ENCODE results near the gene MAP3K3. TPM values are rescaled to one million over a fixed set of nuclear protein-coding genes. Genes with fewer than 3 reads are reported as not detected.

Gene MAP3K3
- total RNA-seq, 1 experiment from 2014 or later = 11.4 TPM

- H3K27ac Mint-ChIP-seq (ENCODE audit: unreplicated experiment) = no peak overlapping the region
- BruUV-seq (replicated peaks) = no TSS peak
- DNase-seq = no peak
- no peak overlapping the region for H3K4me3 Mint-ChIP-seq (ENCODE audit: low read depth, unreplicated experiment)
- no peaks in the 10 kb centered on the region for H3K9me3 Mint-ChIP-seq (ENCODE audit: low read depth, unreplicated experiment)
- no peak for TF ChIP-seq CTCF (IDR thresholded peaks at IDR 0.05; ENCODE audit: unreplicated experiment)
- no peaks in the 10 kb centered on the region for H3K27me3 Mint-ChIP-seq (ENCODE audit: unreplicated experiment)
- CTCF ChIA-PET = no interaction called here
- no peaks in the 10 kb centered on the region for H3K4me1 Mint-ChIP-seq (ENCODE audit: low read depth, unreplicated experiment)
- H3K36me3 Mint-ChIP-seq (ENCODE audit: insufficient read depth, unreplicated experiment) = no peaks in the 10 kb centered on the region
- intact Hi-C loops (cut with micrococcal nuclease; ENCODE audit: unreplicated experiment) = no loop called here
Measured at GRCh38 chr17:63686138-63686685, 64.0 kb downstream of the MAP3K3 start.

GRCh38 chr17:63688396-63689020, 66.3 kb downstream of the MAP3K3 start:
- DNase-seq = no peak
- TF ChIP-seq CTCF (IDR thresholded peaks at IDR 0.05; ENCODE audit: unreplicated experiment) = no peak
- no peaks in the 10 kb centered on the region for H3K4me1 Mint-ChIP-seq (ENCODE audit: low read depth, unreplicated experiment)
- H3K4me3 Mint-ChIP-seq (ENCODE audit: low read depth, unreplicated experiment) = no peak overlapping the region
- intact Hi-C loops (cut with micrococcal nuclease; ENCODE audit: unreplicated experiment) = no loop called here
- no peaks in the 10 kb centered on the region for H3K9me3 Mint-ChIP-seq (ENCODE audit: low read depth, unreplicated experiment)
- H3K36me3 Mint-ChIP-seq (ENCODE audit: insufficient read depth, unreplicated experiment) = no peaks in the 10 kb centered on the region
- no peaks in the 10 kb centered on the region for H3K27me3 Mint-ChIP-seq (ENCODE audit: unreplicated experiment)
- H3K27ac Mint-ChIP-seq (ENCODE audit: unreplicated experiment) = no peak overlapping the region
- CTCF ChIA-PET = interaction anchor here (1.4 kb wide), 1 partner anchor 13 kb away, joined by 6 read pairs; no protein-coding TSS in a partner anchor
- no TSS peak for BruUV-seq (replicated peaks)

- no peak overlapping the region for H3K4me3 Mint-ChIP-seq (ENCODE audit: low read depth, unreplicated experiment)
- TF ChIP-seq CTCF (IDR thresholded peaks at IDR 0.05; ENCODE audit: unreplicated experiment) = no peak
- CTCF ChIA-PET = no interaction called here
- H3K27me3 Mint-ChIP-seq (ENCODE audit: unreplicated experiment) = no peaks in the 10 kb centered on the region
- H3K27ac Mint-ChIP-seq (ENCODE audit: unreplicated experiment) = no peak overlapping the region
- no TSS peak for BruUV-seq (replicated peaks)
- no peaks in the 10 kb centered on the region for H3K9me3 Mint-ChIP-seq (ENCODE audit: low read depth, unreplicated experiment)
- no peaks in the 10 kb centered on the region for H3K36me3 Mint-ChIP-seq (ENCODE audit: insufficient read depth, unreplicated experiment)
- intact Hi-C loops (cut with micrococcal nuclease; ENCODE audit: unreplicated experiment) = no loop called here
- no peaks in the 10 kb centered on the region for H3K4me1 Mint-ChIP-seq (ENCODE audit: low read depth, unreplicated experiment)
- DNase-seq = no peak
Measured at GRCh38 chr17:63689479-63689878, 67.3 kb downstream of the MAP3K3 start.

GRCh38 chr17:63692195-63692816, 70.1 kb downstream of the MAP3K3 start:
- no TSS peak for BruUV-seq (replicated peaks)
- Mint-ChIP-seq H3K9me3 (ENCODE audit: low read depth, unreplicated experiment) (no peaks in the 10 kb centered on the region), H3K4me1 (ENCODE audit: low read depth, unreplicated experiment) (no peaks in the 10 kb centered on the region), H3K27ac (ENCODE audit: unreplicated experiment) (no peak overlapping the region), H3K27me3 (ENCODE audit: unreplicated experiment) (no peaks in the 10 kb centered on the region), H3K36me3 (ENCODE audit: insufficient read depth, unreplicated experiment) (peaks cover 5% of the 10 kb centered on the region), H3K4me3 (ENCODE audit: low read depth, unreplicated experiment) (no peak overlapping the region)
- intact Hi-C loops (cut with micrococcal nuclease; ENCODE audit: unreplicated experiment) = no loop called here
- no peak for TF ChIP-seq CTCF (IDR thresholded peaks at IDR 0.05; ENCODE audit: unreplicated experiment)
- CTCF ChIA-PET = interaction anchor here (0.6 kb wide), 1 partner anchor 37 kb away, joined by 3 read pairs; no protein-coding TSS in a partner anchor
- no peak for DNase-seq

Measured in Calu3 (cell line).